ENCODE data around the gene CLSTN2. TPM values are rescaled to one million over a fixed set of nuclear protein-coding genes. Genes with fewer than 3 reads are reported as not detected.

CLSTN2 gene
- polyA plus RNA-seq, 3 donors = not detected

GRCh38 chr3:140529558-140529957 lies 594.6 kb downstream of the CLSTN2 start:
- H3K79me2 ChIP-seq (ENCODE audit: insufficient read depth, low read length) = no peaks in the 10 kb centered on the region
- DNase-seq = no peak
- Mint-ChIP-seq H3K4me3 (no peak overlapping the region), H3K27me3 (ENCODE audit: low read depth in 3 of 3) (no peaks in the 10 kb centered on the region), H3K4me1 (no peaks in the 10 kb centered on the region), H3K27ac (no peak overlapping the region), H3K36me3 (no peaks in the 10 kb centered on the region), H3K9me3 (peaks cover 0 to 20% (median 9%) of the 10 kb centered on the region in 7 donors)
- intact Hi-C loops (cut with micrococcal nuclease) = no loop called here
- no peak overlapping the region for H3K9ac ChIP-seq (ENCODE audit: insufficient read depth, low read length, poor library complexity, severe bottlenecking)
- H2AFZ ChIP-seq (ENCODE audit: insufficient read depth, low read depth, low read length, poor library complexity, severe bottlenecking) = no peak overlapping the region
- no peaks in the 10 kb centered on the region for H4K20me1 ChIP-seq (ENCODE audit: insufficient read depth, low read length)
- H3K4me3 ChIP-seq (replicated peaks in 1 of 3; ENCODE audit: low read depth in 2 of 3, low read length in 3 of 3) = no peak overlapping the region
- H3K36me3 ChIP-seq (replicated peaks in 1 of 2; ENCODE audit: control insufficient read depth in 1 of 2, insufficient read depth in 2 of 2, low read length in 2 of 2) = no peaks in the 10 kb centered on the region
- no peak overlapping the region for H3K4me2 ChIP-seq (replicated peaks; ENCODE audit: extremely low read depth, low read length, poor library complexity, severe bottlenecking)
- no CpG with 5 or more reads among the region's 1 CpG for WGBS (ENCODE audit: insufficient coverage)
- no peaks in the 10 kb centered on the region for H3K4me1 ChIP-seq (ENCODE audit: control insufficient read depth in 1 of 2, insufficient read depth in 2 of 2, low read length in 2 of 2)
- TF ChIP-seq CTCF (IDR thresholded peaks at IDR 0.05) = no peak
- peaks cover 10 to 12% of the 10 kb centered on the region in 2 donors for H3K9me3 ChIP-seq (replicated peaks in 1 of 2; ENCODE audit: control insufficient read depth in 1 of 2, insufficient read depth in 1 of 2, low read length in 2 of 2)
- H3K27me3 ChIP-seq (ENCODE audit: control insufficient read depth in 2 of 2, insufficient read depth in 2 of 2, low read length in 2 of 2) = no peaks in the 10 kb centered on the region
- no peak overlapping the region for H3K27ac ChIP-seq (ENCODE audit: low read depth in 1 of 2, low read length in 2 of 2)

- Mint-ChIP-seq H3K36me3 (no peaks in the 10 kb centered on the region), H3K27me3 (ENCODE audit: low read depth in 3 of 3) (no peaks in the 10 kb centered on the region), H3K4me3 (no peak overlapping the region), H3K27ac (no peak overlapping the region), H3K9me3 (peaks cover 3 to 16% (median 10%) of the 10 kb centered on the region in 7 donors), H3K4me1 (no peaks in the 10 kb centered on the region)
- no peak for TF ChIP-seq CTCF (IDR thresholded peaks at IDR 0.05)
- no peaks in the 10 kb centered on the region for H3K36me3 ChIP-seq (replicated peaks in 1 of 2; ENCODE audit: control insufficient read depth in 1 of 2, insufficient read depth in 2 of 2, low read length in 2 of 2)
- H3K27ac ChIP-seq (ENCODE audit: low read depth in 1 of 2, low read length in 2 of 2) = no peak overlapping the region
- H3K4me3 ChIP-seq (replicated peaks in 1 of 3; ENCODE audit: low read depth in 2 of 3, low read length in 3 of 3) = no peak overlapping the region
- H3K79me2 ChIP-seq (ENCODE audit: insufficient read depth, low read length) = no peaks in the 10 kb centered on the region
- no peak for DNase-seq
- H3K9ac ChIP-seq (ENCODE audit: insufficient read depth, low read length, poor library complexity, severe bottlenecking) = no peak overlapping the region
- H2AFZ ChIP-seq (ENCODE audit: insufficient read depth, low read depth, low read length, poor library complexity, severe bottlenecking) = no peak overlapping the region
- no peaks in the 10 kb centered on the region for H3K4me1 ChIP-seq (ENCODE audit: control insufficient read depth in 1 of 2, insufficient read depth in 2 of 2, low read length in 2 of 2)
- no peak overlapping the region for H3K4me2 ChIP-seq (replicated peaks; ENCODE audit: extremely low read depth, low read length, poor library complexity, severe bottlenecking)
- H3K9me3 ChIP-seq (replicated peaks in 1 of 2; ENCODE audit: control insufficient read depth in 1 of 2, insufficient read depth in 1 of 2, low read length in 2 of 2) = peaks cover 12 to 13% of the 10 kb centered on the region in 2 donors
- 86% methylated on average over 1 of the region's 2 CpGs for WGBS (ENCODE audit: insufficient coverage)
- intact Hi-C loops (cut with micrococcal nuclease) = no loop called here
- no peaks in the 10 kb centered on the region for H4K20me1 ChIP-seq (ENCODE audit: insufficient read depth, low read length)
- H3K27me3 ChIP-seq (ENCODE audit: control insufficient read depth in 2 of 2, insufficient read depth in 2 of 2, low read length in 2 of 2) = no peaks in the 10 kb centered on the region
Measured at GRCh38 chr3:140530131-140530530, 595.1 kb downstream of the CLSTN2 start.
